GM18870 (cell line): ENCODE data around the gene CFAP157.
"Not testable (repeated sequence)": the region's sequence is repeated elsewhere in the genome, so short reads cannot be mapped to it uniquely, and the experiment has no call there.

Source experiments
- ATAC-seq: cut with Tn5 transposase; IDR thresholded peaks from one replicate; pipeline ENCODE4 v1.9.1; 2021; ENCODE audit warnings: moderate library complexity; ENCODE audit not compliant: unreplicated experiment

The CFAP157 gene

DNA sequence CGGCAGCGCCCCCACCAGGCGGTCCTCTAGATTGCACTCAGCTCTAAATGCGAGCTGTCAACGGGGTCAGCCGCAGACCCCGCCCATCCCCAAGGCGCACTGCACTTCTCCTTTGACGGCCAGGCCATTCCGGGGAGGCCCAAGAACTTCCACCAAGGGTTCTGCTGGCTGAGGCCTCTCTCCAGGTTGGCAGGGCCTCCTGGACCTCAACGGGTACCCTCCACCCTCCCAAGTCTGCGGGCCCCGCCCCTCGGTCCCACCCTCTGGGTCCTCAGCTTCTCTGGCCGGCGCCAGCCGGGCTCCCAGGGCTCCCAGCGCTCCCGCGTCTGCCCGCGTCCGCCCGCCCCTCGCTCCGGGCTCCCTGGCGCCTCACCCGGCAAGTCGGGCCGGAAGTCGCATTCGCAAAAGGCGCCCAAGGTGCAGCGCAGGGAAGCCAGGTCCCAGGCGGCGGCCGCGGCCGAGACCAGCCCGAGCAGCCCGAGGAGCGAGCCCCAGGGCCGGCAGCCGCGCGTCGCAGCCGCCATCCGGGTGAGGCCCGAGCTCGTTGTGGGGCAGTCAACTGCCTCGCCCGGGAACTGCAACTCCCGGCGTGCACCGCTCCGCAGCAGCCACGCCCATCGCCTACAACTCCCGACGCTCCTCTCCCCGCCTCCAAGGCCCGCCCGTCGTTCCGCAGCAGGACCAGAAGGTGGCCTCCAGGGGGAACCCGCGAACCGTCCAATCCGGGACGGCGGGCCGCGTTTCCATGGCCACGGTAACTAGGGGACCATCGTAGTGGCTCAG, 28.1 kb downstream of the CFAP157 start, which contains the start of gene TOR2A:
TSS of gene TOR2A (minus strand) at position 548 of the 783 bp plus-strand sequence. CDS start at position 524, 24 bp downstream.
- peak; percentile 62 for ATAC-seq

DNA sequence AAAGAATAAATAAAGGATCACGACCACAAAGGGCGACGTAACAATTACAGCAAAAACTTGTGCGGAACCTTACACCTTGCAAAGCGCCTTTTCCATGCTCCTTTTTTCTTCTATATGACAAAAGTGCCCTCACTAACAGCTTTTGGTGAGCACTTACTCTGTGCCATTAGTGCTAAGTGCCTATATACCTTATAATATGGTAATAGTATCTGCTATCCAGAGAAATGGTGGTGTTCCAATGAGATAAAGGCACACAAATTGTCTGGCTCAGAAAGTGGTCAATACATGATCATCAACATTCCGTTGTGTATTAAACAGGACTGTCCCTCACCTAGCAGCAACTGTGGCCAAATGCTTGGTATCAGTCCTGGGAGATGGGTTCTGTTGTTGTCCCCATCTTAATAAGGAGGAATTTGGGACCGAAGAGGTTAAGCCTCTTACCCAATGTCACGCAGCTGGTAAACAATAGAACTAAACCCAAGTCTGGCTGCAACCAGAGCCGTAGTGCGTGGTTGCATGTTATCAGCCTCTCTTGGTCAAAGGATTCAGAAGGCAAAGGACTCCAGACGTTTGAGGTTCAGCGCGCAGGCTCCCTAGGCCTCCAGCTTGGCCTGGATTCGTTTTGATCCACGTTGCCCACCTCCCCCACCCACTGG, 28.9 kb downstream of the CFAP157 start:
- ATAC-seq, result peak; percentile 13

DNA sequence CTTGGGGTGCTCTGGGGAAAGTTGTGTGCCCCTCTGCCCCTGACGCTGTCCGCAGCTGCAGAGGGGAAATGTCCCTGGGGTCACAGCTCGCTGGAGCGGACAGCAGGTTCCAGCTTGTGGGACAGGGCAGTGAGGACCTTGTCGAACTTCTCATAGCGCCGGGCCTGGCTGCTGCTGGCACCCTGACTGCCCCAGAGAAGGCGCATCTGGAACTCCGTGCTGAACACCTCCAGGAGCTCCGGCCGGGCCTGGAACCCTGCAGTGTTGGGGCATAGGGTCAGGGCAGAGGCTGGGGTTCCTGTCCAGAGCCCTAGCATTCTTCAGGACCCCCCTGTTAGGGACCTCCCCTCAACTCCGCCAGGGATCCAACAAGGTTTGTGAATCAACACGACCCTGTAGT, 31.9 kb downstream of the CFAP157 start:
- no peak for ATAC-seq

DNA sequence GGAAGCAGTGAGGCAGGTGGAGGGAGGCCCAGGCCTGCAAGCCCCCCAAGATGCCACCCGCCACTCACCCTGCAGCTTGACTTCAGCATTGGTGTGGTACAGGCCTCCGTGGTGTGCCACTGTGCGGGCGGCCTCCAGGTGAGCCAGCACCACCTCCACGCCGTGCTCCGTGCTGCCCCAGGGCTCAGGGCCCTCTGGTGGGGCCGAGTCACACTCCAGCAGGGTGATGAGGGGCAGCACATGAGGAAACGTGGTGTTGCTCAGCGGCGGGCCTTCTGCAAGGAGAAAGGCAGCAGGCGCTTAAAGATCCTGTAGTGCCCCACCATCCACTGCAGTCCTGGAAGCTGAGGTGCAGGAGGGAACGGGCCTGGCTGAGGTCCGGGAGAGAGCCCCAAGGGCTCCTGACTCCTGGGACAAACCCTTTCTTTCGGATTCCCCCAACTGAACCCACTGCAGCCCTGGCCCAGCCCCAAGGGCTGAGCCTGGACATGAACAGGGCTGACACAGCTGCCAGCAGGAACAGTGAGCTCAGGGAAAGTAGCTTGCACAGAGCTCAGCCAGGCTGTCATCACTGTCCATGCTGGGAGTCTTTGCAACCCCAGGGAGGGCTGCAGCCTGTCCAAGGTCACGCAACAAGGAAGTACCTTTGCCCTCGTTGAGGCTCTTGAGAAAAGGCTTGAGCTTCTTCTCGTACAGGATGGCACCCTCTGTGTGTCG, 33.0 kb downstream of the CFAP157 start:
- ATAC-seq, result no peak

DNA sequence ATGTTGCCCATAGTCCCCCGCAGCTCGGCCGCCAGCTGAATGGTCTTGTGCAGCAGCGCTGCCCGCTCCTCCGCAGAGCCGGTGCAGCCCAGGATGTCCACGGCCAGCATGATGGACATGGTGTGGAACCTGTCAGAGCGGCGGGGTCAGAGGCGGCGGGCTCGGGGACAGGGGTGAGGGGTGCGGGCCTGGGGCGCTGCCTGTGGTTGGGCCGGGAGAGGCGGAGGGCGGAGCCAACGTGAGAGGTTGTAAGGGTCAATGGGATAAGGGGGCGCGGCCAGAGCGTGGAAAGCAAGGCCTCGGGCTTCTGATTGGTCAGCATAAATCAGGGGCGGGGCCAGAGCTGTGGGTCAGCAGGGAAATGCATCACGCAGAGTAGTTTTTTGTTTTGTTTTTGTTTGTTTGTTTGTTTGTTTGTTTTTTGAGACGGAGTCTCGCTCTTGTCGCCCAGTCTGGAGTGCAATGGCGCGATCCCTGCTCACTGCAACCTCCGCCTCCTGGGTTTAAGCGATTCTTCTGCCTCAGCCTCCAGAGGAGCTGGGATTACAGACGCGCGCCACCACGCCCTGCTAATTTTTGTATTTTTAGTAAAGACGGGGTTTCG, 35.1 kb downstream of the CFAP157 start:
- no peak for ATAC-seq

DNA sequence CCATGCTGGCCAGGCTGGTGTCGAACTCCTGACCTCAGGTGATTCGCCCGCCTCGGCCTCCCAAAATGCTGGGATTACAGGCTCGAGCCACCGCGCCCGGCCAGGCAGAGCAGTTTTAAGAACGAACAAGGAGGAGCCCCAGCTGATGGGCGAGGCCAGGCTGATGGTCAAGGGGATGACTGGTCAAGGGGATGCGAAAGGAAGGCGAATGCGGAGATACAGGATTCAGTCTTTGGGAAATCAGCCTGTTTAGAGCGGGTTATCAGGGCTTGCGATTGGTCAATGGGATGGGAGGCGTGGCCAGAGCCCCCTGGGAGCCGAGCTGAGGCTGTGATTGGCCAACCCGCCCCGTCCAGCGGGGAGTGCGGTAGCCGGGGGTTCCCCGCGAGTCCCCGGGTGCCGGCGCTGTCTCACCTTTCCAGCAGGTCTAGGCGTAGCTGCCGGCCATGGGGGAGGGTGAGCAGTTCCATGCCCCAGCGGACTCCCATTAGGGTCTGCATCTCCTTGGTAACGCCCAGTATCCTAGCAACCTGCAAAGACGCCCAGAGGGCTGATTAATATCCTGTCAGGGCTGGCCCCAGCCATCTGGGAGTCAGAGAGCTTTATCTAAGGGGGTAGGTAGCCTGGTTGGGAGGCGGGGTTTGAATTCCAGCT, 35.8 kb downstream of the CFAP157 start:
- no peak for ATAC-seq

DNA sequence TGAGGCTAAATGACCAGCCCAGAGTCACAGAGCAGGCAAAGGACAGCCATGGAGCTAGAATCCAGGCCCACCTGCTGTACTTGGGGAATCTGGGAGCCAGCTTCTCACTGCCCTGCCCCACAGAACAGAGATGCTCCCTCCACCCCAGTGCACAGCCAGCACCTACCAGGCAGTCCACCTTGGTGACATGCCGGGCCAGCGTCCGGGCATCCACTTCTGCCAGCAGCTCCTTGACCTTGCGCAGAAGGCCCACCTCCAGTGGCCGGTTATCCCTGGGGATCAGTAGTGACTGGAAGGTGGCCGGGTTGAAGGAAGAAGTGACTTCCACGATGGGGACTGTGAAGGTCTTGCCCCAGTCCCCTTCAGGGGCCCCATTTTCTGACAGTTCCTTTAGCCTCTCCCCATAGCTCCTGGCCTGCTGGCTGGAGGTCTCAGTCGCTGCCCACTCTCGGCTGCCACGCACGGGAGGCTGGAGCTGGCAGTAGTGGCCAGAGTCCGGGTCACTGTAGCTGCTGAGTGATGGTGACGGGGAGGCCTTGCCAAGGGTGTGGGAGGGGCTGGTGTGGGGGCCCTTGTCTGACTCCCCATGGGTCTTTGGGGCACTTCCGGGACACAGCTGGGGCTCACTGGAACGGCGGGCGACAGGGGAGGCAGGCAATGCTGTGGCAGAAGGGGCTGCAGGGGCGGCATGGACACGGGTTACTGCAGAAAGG, 37.8 kb downstream of the CFAP157 start:
- no peak for ATAC-seq

DNA sequence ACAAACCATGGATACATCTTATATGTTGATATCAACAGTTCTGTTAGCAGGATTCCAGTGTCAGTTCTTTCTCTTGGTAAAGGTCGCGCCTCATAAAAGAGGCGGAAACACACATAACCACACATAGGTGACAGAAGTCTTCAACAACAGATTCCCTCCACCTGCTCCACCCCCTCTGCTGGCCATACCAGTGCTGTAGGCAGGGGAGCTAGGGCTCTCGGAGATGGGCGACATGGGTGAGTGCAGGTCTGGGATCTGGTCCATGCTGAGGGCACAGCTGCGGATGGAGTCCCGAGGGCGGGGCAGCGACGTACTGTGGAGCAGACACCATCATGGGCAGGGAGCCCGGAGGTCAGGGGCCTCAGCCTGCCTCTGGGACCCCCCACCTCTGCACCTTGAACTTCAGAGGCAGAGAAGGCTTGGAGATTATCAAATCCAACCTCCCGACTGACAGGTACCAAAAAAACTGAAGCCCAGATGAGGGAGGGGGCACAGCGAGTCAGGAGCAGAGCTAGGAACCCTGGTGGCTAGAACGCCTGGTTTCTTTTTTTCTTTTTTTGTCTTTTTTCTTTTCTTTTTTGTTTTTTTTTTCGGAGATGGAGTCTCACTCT, 40.3 kb downstream of the CFAP157 start:
- no peak for ATAC-seq

DNA sequence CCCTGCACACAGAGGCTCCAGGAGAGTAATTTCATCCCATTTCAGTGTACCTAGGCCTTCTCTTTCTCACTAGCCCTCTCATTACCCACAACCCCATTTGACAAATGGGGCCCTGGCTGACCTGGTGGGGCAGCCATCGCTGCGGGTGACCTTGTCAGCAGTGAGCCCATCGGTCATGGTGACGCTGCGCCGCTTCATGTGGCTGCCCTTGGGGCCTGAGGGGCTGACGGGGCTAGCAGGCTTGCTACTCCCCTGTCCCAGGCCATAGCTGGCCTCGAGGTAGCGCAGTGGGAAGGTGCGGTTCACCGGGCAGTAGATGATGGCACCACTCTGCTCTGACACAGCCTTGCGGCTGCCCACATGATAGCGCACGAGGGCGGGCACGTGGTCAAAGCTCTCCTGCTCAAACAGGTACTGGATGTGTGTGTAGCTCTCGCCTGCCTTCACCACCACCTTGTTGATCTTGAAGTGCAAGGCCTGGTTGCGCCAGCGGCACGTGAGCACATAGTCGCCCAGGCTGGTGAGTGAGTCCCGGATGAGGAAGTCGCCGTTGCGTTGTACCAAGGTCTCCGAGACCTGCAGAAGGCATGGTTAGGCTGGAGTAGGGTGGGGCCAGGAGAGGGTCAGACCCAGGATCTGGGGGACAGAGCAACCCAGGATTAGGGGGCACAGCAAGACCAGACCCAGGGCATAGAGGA, 42.5 kb downstream of the CFAP157 start:
- ATAC-seq, result no peak

DNA sequence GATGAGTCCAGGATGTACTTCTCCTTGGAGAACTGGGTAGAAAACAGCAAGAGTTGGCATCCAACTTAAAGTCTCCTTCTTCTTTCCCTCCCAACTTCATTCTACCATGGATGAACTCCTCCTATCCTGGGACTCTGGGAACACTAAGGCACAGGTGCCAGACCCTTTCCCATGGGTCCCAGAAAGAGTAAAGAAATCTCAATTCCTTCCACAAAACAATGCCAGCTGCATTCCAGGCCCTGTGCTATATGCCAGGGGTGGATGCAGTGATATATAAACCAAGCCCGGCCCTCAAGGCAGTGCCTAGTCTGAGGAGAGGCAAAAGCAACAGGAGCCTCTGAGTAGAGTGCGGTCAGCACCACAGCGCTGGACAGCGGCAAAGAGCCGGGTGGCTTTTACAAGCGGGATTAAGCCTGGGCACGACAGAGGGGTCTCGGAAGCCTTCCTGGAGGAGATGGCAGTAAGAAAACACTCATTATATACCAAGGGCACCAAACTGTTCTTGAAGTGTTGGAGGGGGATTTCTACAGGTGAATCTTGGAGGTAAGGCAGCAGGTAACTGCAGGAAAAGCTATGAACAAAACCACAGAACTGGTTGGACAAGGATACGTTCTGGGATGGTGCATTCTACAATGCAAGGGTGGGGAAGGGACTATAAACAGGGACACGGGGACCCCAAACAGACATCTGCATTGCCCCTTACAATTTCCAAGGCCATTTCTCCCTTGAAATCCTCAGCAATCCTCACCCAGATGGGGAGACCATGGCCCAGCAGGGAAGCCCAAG, 44.7 kb downstream of the CFAP157 start:
- ATAC-seq, result no peak

DNA sequence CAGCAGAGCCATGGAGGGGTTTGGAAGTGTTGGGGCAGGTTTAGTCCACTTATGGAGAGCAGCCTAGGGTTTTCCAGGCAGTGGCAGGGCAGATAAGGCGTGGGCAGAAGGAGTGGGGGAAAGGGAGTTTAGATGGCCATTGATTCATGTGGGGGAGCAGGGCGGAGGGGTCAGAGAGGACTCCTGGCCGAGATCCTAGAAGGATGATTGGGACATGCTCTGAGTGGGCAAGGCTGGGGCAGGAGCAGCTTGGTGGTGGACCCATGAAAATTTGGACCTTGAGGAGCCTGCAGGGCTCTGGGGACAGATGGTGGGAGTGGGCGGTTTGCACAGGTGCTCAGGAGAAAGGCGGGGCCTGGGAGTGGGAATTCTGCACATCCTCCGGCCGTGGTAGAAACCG, 46.4 kb downstream of the CFAP157 start:
- no peak for ATAC-seq

DNA sequence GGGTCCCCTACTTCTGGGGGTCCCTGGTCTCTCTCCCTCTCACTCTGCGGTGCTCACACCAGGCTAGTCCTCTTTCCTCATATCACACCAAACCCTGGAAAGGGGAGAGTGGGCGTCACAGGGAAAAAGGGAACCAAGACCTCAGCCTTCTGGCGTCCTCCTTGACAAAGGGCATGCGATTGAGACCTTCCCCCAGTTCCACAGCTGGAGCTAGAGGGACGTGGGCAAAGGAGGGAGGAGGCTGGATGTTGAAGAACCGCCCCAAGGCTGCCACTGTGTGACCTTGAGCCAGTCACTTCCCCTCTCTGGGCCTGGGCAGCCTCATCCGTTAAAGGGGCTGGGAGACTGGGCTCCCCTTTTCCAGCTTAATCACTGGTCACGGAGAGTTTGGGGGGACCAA, 46.8 kb downstream of the CFAP157 start:
- ATAC-seq, result no peak

DNA sequence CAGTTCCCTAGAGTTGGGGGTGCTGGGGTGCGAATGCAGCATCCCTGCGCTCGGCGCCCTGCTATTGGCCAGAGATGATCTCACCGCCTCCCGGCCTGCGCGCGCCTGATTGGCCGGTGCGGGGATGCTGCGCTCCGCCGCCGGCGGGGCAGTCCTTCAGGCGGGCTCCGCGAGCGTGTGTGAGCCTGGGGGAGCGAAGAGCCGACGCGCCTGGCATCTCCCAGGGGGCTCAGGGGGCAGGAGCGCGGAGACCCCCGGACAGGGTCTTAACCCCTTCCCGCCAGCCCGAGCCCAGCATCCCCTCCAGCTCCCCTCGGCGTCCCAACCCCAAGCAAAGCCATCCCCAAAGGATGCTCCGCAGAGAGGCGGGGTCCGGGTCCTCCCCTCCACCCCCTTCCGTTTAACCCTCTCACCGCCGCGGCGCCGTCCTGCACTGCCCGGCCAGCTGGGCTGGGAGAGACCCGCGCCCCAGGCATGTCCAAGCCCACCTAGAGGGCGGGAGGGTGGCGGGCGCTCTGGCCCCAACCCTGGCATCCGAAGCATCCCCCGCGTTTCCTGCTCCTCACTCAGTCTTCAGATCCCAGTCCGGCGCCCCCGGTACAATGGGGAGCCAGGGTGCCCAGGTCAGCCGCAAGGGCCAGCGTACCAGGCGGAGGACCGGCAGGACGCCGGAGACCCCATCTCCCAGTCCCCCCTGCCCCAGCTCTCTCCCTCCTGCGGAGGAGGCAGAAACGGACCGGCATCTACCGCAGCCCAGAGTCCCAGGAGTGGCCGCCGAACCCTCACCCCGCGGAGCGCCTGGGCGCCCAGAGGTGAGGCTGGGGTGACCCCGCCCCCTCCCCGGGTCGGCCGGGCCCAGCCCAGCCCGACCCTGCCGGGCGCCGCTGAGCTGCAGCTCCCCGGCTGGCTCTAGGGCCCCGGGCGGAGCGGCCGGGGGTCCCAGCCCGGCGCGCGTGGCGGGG, 47.6 kb downstream of the CFAP157 start:
- no peak for ATAC-seq

DNA sequence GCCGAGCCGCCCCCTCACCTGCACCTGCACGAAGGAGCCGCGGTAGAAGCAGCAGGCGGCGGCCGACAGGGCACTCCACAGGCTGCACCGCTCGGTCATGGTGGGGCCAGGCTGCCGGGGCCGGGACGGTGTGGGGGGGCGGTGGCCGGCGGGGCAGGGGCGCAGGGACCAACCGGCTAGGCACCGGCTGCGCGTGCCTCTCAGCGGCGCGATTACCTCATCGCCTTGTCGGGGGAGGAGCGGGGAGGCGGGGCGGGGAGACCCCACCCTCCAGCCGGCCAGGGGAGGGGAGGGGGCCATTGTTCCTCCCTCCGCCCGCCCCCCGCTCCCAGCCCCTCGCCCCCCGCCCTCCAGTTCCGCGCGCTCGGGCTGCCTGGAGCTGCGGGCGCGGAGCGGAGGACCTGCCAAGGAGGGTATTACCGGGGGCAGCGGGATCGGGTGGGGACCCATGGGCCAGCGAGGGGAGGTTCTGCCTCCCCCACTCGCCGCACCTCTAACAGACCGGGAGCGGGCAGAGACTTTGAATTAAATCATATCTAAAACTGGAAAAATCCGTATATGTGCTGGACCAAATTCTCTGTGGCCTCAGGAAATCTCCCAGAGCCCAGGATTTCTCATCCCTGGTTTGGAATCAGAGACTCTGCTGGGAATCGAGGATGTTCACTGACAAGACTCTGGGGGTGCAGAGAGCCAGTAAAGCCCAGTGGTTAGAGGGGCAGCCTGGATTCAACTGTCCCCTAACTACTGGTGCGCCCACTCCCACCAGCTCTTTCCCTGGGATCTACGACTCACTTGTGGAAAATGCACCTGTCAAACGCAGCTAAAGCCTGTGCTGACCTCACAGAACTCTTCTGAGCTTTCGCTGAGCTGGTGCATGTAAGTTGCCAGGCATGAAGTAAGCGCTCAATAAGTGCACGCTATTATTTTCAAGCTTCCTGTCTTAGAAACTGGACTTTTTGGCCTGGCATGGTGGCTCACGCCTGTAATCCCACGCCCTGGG, 48.6 kb downstream of the CFAP157 start:
- no peak for ATAC-seq

DNA sequence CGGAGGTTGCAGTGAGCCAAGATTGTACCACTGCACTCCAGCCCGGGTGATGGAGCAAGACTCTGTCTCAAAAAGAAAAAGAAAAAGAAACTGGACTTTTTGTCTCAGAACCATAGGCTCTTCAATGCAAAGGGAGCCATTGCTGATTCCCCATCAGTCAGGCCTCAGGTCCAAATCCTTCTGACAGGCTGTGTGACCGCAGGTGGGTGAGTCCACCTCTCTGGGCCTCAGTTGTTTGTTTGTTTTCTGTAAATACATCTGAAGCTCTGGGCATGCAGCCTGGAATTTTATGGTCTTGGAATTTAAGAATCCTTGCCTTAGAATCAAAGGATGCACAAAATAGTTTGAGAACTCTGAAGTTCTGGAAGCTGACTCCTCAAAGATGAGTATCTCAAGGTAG, 49.4 kb downstream of the CFAP157 start:
- ATAC-seq, result no peak

DNA sequence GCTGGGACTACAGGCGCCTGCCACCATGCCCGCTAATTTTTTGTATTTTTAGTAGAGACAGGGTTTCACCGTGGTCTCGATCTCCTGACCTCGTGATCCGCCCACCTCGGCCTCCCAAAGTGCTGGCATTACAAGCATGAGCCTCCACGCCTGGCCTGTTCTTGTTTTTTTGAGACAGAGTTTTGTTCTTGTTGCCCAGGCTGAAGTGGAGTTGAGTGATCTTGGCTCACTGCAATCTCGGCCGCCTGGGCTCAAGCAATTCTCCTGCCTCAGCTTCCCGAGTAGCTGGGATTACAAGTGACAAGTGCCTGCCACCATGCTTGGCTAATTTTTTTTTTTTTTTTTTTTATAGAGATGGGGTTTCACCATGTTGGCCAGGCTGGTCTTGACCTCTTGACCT, 50.0 kb downstream of the CFAP157 start:
- not testable (repeated sequence) for ATAC-seq
